WTC11 (cell line): Measurements from ENCODE around the gene KCNIP2. TPM values are rescaled to one million over a fixed set of nuclear protein-coding genes. Genes with fewer than 3 reads are reported as not detected.

Experiments
- ATAC-seq: fragments of 200-7000 bp; cut with Tn5 transposase; 2 replicates; pipeline ENCODE4 v1.10.0; 2021; ENCODE audit warnings: mild to moderate bottlenecking, moderate library complexity
- CTCF ChIA-PET: fragments of 300-600 bp; sonication (Branson Sonifier 250); formaldehyde crosslinking; loops from one replicate; lab custom pipeline; 2021; ENCODE audit warnings: antibody characterized with exemption; lab: Charles Lee
- POLR2A ChIA-PET: fragments of 350-600 bp; sonication (Branson Sonifier 250); formaldehyde crosslinking; loops from one replicate; lab custom pipeline; 2021; ENCODE audit warnings: antibody characterized with exemption; lab: Charles Lee
- DNase-seq: peaks from one replicate; pipeline ENCODE4 v3.0.0; 2021; ENCODE audit warnings: low spot score
- H3K27ac Mint-ChIP-seq: 2 replicates; pipeline ENCODE4 v1.8.0; 2021; ENCODE audit warnings: mixed read lengths
- H3K27me3 Mint-ChIP-seq: 2 replicates; pipeline ENCODE4 v1.8.0; 2021; ENCODE audit warnings: low read depth, mild to moderate bottlenecking, moderate library complexity, mixed read lengths
- H3K36me3 Mint-ChIP-seq: 2 replicates; pipeline ENCODE4 v1.8.0; 2021; ENCODE audit warnings: mixed read lengths
- H3K4me1 Mint-ChIP-seq: 2 replicates; pipeline ENCODE4 v1.8.0; 2022; ENCODE audit warnings: mixed read lengths
- H3K4me3 Mint-ChIP-seq: 2 replicates; pipeline ENCODE4 v1.8.0; 2021; ENCODE audit warnings: mild to moderate bottlenecking, moderate library complexity, mixed read lengths
- H3K9me3 Mint-ChIP-seq: 2 replicates; pipeline ENCODE4 v1.8.0; 2021; ENCODE audit warnings: mixed read lengths
- CREM ChIP-seq: sonication (generic); formaldehyde crosslinking; IDR thresholded peaks from 2 replicates; pipeline ENCODE4 v1.8.1; 2022; ENCODE audit warnings: mild to moderate bottlenecking, missing genetic modification reagents, moderate library complexity
- ELF4 ChIP-seq: sonication (generic); formaldehyde crosslinking; IDR thresholded peaks from 2 replicates; pipeline ENCODE4 v1.8.1; 2022; ENCODE audit warnings: low read depth, mild to moderate bottlenecking, moderate library complexity, missing genetic modification reagents
- ETV6 ChIP-seq: sonication (generic); formaldehyde crosslinking; IDR thresholded peaks from 2 replicates; pipeline ENCODE4 v1.8.1; 2022; ENCODE audit warnings: mild to moderate bottlenecking, missing genetic modification reagents
- GRHL2 ChIP-seq: fragments of 250-450 bp; sonication (Bioruptor Pico); IDR thresholded peaks from 2 replicates; pipeline ENCODE4 v1.8.0; 2022; ENCODE audit warnings: mild to moderate bottlenecking, moderate library complexity; ENCODE audit not compliant: insufficient replicate concordance, severe bottlenecking
- IRF2 ChIP-seq: sonication (generic); formaldehyde crosslinking; IDR thresholded peaks from 2 replicates; pipeline ENCODE4 v1.8.0; 2022; ENCODE audit warnings: low read depth, missing genetic modification reagents, borderline replicate concordance
- OVOL2 ChIP-seq: fragments of 250-450 bp; sonication (Bioruptor Pico); IDR thresholded peaks from 2 replicates; pipeline ENCODE4 v1.9.0; 2021; ENCODE audit warnings: mild to moderate bottlenecking, borderline replicate concordance
- PRRX2 ChIP-seq: fragments of 250-450 bp; sonication (Bioruptor Pico); IDR thresholded peaks from 2 replicates; pipeline ENCODE4 v1.8.0; 2021; ENCODE audit warnings: mild to moderate bottlenecking
- SOX15 ChIP-seq: fragments of 250-450 bp; sonication (Bioruptor Pico); IDR thresholded peaks from 2 replicates; pipeline ENCODE4 v1.9.0; 2021; ENCODE audit warnings: mild to moderate bottlenecking
- TP53 ChIP-seq: sonication (generic); formaldehyde crosslinking; IDR thresholded peaks from 2 replicates; pipeline ENCODE4 v1.8.1; 2023; ENCODE audit warnings: mild to moderate bottlenecking, missing genetic modification reagents
- ZNF121 ChIP-seq: sonication (generic); formaldehyde crosslinking; IDR thresholded peaks from 2 replicates; pipeline ENCODE4 v1.8.0; 2023; ENCODE audit warnings: missing genetic modification reagents
- ZNF232 ChIP-seq: sonication (generic); formaldehyde crosslinking; IDR thresholded peaks from 2 replicates; pipeline ENCODE4 v1.8.0; 2022; ENCODE audit warnings: mild to moderate bottlenecking, missing genetic modification reagents
- ZNF263 ChIP-seq: sonication (generic); formaldehyde crosslinking; IDR thresholded peaks from 2 replicates; pipeline ENCODE4 v1.8.1; 2022; ENCODE audit warnings: low read depth, mild to moderate bottlenecking, moderate library complexity, missing genetic modification reagents
- ZNF416 ChIP-seq: fragments of 250-450 bp; sonication (Bioruptor Pico); IDR thresholded peaks from 2 replicates; pipeline ENCODE4 v1.9.0; 2021; ENCODE audit warnings: mild to moderate bottlenecking, inconsistent platforms
- total RNA-seq: library from RNA; stranded (reverse); gene quantifications from 3 replicates; pipeline ENCODE4 v1.2.3, GENCODE V29; 2021
- TF ChIP-seq, protein P1 (sequence below): fragments of 250-450 bp; sonication (Bioruptor Pico); IDR thresholded peaks from 2 replicates; pipeline ENCODE4 v1.9.0; 2021; ENCODE audit warnings: mild to moderate bottlenecking, borderline replicate concordance
- TF ChIP-seq, protein P2 (sequence below): sonication (generic); formaldehyde crosslinking; IDR thresholded peaks from 2 replicates; pipeline ENCODE4 v1.8.1; 2022; ENCODE audit warnings: low read depth, missing genetic modification reagents, borderline replicate concordance
- TF ChIP-seq, protein P3 (sequence below): sonication (generic); formaldehyde crosslinking; IDR thresholded peaks from 2 replicates; pipeline ENCODE4 v1.8.1; 2022; ENCODE audit warnings: missing genetic modification reagents, borderline replicate concordance
- TF ChIP-seq, protein P4 (sequence below): fragments of 250-450 bp; sonication (Bioruptor Pico); IDR thresholded peaks from 2 replicates; pipeline ENCODE4 v2.1.2; 2022; ENCODE audit warnings: mild to moderate bottlenecking, moderate library complexity
- TF ChIP-seq, protein P5 (sequence below): sonication (generic); formaldehyde crosslinking; IDR thresholded peaks from 2 replicates; pipeline ENCODE4 v1.8.0; 2022; ENCODE audit warnings: mild to moderate bottlenecking, missing genetic modification reagents
- TF ChIP-seq, protein P6 (sequence below): fragments of 250-450 bp; sonication (Bioruptor Pico); IDR thresholded peaks from 2 replicates; pipeline ENCODE4 v1.9.0; 2021; ENCODE audit warnings: mild to moderate bottlenecking
- TF ChIP-seq, protein P7 (sequence below): sonication (generic); formaldehyde crosslinking; IDR thresholded peaks from 2 replicates; pipeline ENCODE4 v1.8.1; 2023; ENCODE audit warnings: mild to moderate bottlenecking, moderate library complexity, missing genetic modification reagents

KCNIP2 gene
- total RNA-seq, 1 experiment from 2014 or later, result 5.2 TPM

DNA sequence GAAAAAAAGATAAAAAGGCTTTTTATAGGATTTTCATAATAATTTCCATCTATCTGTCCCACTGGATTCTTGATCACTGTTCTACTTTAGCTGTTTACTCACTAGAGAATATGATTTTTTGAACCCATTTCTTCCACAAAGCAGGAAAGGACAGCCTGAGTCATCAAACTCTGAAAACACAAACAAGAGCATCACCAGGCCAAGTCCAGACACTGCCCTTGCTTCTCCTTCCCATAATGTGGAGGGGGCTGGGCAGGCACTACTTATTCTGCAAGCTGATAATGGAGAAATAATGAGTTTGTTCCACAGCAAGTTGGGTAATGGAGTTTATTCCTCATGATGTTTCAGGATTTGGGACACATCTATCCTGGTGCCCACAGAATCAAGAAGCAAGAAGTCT is 13.0 kb upstream of the KCNIP2 start:
- DNase-seq, result no peak
- no peaks in the 10 kb centered on the region for H3K4me1 Mint-ChIP-seq
- no peak overlapping the region for H3K4me3 Mint-ChIP-seq
- TF ChIP-seq ZNF232 (CRISPR knock-in tag), result no peak
- TF ChIP-seq CREM, result no peak
- TF ChIP-seq, protein P1, sequence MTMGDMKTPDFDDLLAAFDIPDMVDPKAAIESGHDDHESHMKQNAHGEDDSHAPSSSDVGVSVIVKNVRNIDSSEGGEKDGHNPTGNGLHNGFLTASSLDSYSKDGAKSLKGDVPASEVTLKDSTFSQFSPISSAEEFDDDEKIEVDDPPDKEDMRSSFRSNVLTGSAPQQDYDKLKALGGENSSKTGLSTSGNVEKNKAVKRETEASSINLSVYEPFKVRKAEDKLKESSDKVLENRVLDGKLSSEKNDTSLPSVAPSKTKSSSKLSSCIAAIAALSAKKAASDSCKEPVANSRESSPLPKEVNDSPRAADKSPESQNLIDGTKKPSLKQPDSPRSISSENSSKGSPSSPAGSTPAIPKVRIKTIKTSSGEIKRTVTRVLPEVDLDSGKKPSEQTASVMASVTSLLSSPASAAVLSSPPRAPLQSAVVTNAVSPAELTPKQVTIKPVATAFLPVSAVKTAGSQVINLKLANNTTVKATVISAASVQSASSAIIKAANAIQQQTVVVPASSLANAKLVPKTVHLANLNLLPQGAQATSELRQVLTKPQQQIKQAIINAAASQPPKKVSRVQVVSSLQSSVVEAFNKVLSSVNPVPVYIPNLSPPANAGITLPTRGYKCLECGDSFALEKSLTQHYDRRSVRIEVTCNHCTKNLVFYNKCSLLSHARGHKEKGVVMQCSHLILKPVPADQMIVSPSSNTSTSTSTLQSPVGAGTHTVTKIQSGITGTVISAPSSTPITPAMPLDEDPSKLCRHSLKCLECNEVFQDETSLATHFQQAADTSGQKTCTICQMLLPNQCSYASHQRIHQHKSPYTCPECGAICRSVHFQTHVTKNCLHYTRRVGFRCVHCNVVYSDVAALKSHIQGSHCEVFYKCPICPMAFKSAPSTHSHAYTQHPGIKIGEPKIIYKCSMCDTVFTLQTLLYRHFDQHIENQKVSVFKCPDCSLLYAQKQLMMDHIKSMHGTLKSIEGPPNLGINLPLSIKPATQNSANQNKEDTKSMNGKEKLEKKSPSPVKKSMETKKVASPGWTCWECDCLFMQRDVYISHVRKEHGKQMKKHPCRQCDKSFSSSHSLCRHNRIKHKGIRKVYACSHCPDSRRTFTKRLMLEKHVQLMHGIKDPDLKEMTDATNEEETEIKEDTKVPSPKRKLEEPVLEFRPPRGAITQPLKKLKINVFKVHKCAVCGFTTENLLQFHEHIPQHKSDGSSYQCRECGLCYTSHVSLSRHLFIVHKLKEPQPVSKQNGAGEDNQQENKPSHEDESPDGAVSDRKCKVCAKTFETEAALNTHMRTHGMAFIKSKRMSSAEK (CRISPR knock-in tag), result no peak
- no peak for TF ChIP-seq GRHL2 (CRISPR knock-in tag)
- TF ChIP-seq, protein P2, sequence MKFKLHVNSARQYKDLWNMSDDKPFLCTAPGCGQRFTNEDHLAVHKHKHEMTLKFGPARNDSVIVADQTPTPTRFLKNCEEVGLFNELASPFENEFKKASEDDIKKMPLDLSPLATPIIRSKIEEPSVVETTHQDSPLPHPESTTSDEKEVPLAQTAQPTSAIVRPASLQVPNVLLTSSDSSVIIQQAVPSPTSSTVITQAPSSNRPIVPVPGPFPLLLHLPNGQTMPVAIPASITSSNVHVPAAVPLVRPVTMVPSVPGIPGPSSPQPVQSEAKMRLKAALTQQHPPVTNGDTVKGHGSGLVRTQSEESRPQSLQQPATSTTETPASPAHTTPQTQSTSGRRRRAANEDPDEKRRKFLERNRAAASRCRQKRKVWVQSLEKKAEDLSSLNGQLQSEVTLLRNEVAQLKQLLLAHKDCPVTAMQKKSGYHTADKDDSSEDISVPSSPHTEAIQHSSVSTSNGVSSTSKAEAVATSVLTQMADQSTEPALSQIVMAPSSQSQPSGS (CRISPR knock-in tag), result no peak
- TF ChIP-seq, protein P3, sequence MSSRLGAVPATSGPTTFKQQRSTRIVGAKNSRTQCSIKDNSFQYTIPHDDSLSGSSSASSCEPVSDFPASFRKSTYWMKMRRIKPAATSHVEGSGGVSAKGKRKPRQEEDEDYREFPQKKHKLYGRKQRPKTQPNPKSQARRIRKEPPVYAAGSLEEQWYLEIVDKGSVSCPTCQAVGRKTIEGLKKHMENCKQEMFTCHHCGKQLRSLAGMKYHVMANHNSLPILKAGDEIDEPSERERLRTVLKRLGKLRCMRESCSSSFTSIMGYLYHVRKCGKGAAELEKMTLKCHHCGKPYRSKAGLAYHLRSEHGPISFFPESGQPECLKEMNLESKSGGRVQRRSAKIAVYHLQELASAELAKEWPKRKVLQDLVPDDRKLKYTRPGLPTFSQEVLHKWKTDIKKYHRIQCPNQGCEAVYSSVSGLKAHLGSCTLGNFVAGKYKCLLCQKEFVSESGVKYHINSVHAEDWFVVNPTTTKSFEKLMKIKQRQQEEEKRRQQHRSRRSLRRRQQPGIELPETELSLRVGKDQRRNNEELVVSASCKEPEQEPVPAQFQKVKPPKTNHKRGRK, result no peak
- TF ChIP-seq, protein P4, sequence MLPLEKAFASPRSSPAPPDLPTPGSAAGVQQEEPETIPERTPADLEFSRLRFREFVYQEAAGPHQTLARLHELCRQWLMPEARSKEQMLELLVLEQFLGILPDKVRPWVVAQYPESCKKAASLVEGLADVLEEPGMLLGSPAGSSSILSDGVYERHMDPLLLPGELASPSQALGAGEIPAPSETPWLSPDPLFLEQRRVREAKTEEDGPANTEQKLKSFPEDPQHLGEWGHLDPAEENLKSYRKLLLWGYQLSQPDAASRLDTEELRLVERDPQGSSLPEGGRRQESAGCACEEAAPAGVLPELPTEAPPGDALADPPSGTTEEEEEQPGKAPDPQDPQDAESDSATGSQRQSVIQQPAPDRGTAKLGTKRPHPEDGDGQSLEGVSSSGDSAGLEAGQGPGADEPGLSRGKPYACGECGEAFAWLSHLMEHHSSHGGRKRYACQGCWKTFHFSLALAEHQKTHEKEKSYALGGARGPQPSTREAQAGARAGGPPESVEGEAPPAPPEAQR (CRISPR knock-in tag), result no peak
- TF ChIP-seq, protein P5, sequence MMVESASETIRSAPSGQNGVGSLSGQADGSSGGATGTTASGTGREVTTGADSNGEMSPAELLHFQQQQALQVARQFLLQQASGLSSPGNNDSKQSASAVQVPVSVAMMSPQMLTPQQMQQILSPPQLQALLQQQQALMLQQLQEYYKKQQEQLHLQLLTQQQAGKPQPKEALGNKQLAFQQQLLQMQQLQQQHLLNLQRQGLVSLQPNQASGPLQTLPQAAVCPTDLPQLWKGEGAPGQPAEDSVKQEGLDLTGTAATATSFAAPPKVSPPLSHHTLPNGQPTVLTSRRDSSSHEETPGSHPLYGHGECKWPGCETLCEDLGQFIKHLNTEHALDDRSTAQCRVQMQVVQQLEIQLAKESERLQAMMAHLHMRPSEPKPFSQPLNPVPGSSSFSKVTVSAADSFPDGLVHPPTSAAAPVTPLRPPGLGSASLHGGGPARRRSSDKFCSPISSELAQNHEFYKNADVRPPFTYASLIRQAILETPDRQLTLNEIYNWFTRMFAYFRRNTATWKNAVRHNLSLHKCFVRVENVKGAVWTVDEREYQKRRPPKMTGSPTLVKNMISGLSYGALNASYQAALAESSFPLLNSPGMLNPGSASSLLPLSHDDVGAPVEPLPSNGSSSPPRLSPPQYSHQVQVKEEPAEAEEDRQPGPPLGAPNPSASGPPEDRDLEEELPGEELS (CRISPR knock-in tag), result no peak
- no peak for TF ChIP-seq ZNF416 (CRISPR knock-in tag)
- TF ChIP-seq TP53, result no peak
- TF ChIP-seq OVOL2 (CRISPR knock-in tag), result no peak
- no peak for TF ChIP-seq SOX15
- TF ChIP-seq IRF2 (CRISPR knock-in tag), result no peak
- TF ChIP-seq ELF4 (CRISPR knock-in tag), result no peak
- TF ChIP-seq ZNF121, result no peak
- no peak for TF ChIP-seq ZNF263 (CRISPR knock-in tag)
- TF ChIP-seq, protein P6, sequence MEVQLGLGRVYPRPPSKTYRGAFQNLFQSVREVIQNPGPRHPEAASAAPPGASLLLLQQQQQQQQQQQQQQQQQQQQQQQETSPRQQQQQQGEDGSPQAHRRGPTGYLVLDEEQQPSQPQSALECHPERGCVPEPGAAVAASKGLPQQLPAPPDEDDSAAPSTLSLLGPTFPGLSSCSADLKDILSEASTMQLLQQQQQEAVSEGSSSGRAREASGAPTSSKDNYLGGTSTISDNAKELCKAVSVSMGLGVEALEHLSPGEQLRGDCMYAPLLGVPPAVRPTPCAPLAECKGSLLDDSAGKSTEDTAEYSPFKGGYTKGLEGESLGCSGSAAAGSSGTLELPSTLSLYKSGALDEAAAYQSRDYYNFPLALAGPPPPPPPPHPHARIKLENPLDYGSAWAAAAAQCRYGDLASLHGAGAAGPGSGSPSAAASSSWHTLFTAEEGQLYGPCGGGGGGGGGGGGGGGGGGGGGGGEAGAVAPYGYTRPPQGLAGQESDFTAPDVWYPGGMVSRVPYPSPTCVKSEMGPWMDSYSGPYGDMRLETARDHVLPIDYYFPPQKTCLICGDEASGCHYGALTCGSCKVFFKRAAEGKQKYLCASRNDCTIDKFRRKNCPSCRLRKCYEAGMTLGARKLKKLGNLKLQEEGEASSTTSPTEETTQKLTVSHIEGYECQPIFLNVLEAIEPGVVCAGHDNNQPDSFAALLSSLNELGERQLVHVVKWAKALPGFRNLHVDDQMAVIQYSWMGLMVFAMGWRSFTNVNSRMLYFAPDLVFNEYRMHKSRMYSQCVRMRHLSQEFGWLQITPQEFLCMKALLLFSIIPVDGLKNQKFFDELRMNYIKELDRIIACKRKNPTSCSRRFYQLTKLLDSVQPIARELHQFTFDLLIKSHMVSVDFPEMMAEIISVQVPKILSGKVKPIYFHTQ (CRISPR knock-in tag), result no peak
- no peak for TF ChIP-seq PRRX2
- TF ChIP-seq, protein P7, sequence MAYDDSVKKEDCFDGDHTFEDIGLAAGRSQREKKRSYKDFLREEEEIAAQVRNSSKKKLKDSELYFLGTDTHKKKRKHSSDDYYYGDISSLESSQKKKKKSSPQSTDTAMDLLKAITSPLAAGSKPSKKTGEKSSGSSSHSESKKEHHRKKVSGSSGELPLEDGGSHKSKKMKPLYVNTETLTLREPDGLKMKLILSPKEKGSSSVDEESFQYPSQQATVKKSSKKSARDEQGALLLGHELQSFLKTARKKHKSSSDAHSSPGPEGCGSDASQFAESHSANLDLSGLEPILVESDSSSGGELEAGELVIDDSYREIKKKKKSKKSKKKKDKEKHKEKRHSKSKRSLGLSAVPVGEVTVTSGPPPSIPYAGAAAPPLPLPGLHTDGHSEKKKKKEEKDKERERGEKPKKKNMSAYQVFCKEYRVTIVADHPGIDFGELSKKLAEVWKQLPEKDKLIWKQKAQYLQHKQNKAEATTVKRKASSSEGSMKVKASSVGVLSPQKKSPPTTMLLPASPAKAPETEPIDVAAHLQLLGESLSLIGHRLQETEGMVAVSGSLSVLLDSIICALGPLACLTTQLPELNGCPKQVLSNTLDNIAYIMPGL (CRISPR knock-in tag), result no peak
- no peak for TF ChIP-seq ETV6 (CRISPR knock-in tag)
- TF ChIP-seq, all 79 proteins: peak for 0
- ChIA-PET POLR2A (no interaction called here), CTCF (interaction anchor here (1.2 to 2.8 kb wide), 3 partner anchors 13 to 16 kb away, joined by 3 to 17 read pairs (median 4); partner anchors contain the start of gene KCNIP2)
- H3K27ac Mint-ChIP-seq, result 0 out of 2 replicates have a peak overlapping the region, but pooled peaks have one; percentile 11
- peaks cover 13% of the 10 kb centered on the region for H3K36me3 Mint-ChIP-seq
- ATAC-seq, result no peak
- H3K9me3 Mint-ChIP-seq, result peaks cover 16% of the 10 kb centered on the region
- no peaks in the 10 kb centered on the region; the same call in 1 of the 2 replicates for H3K27me3 Mint-ChIP-seq
